ENCODE results near the gene INTS12. TPM values are rescaled to one million over a fixed set of nuclear protein-coding genes. Genes with fewer than 3 reads are reported as not detected.
A peak's percentile ranks its signal among the peaks of the same experiment; 100 is the strongest.

INTS12 gene
- total and polyA plus RNA-seq, 10 of the 15 experiments (the other 5 are each of a cell fraction or from before 2014, with no cell fraction given) = 24.2 to 52.4 (median 37.3) TPM

GRCh38 chr4:105652286-105652888 is 56.1 kb downstream of the INTS12 start:
- ChIA-PET RAD21 (ENCODE audit: unreplicated experiment) (no interaction called here), SMC1A (ENCODE audit: uncharacterized antibody, unreplicated experiment) (interaction anchor here (1.0 to 3.0 kb wide), 3 partner anchors 10 to 131 kb away, joined by 4 to 10 read pairs (median 5); no protein-coding TSS in a partner anchor), POLR2A (no interaction called here), CTCF (interaction anchor here (1.6 kb wide), 1 partner anchor 132 kb away, joined by 5 read pairs; no protein-coding TSS in a partner anchor)
- no TSS peak for BruUV-seq (replicated peaks)
- TF ChIP-seq ATF7 (IDR thresholded peaks at IDR 0.05; ENCODE audit: low read depth) (no peak), TARDBP (IDR thresholded peaks at IDR 0.05; ENCODE audit: borderline replicate concordance) (no peak)
- ATAC-seq (no peak), DNase-seq (ENCODE audit: low read depth, low spot score) (no peak), FAIRE-seq (no peak)
- Histone ChIP-seq H3K4me3 (no peak overlapping the region), H3K79me2 (ENCODE audit: control insufficient read depth, insufficient read depth, low read length) (no peaks in the 10 kb centered on the region), H3K36me3 (ENCODE audit: control insufficient read depth in 2 of 2, insufficient read depth in 2 of 2, low read length in 1 of 2) (no peaks in the 10 kb centered on the region), H3K27ac (ENCODE audit: control insufficient read depth, insufficient read depth) (no peak overlapping the region), H3K4me2 (ENCODE audit: control insufficient read depth, insufficient read depth) (no peak overlapping the region), H3K9ac (ENCODE audit: control insufficient read depth, insufficient read depth, low read length) (no peak overlapping the region), H3K27me3 (replicated peaks in 1 of 2; ENCODE audit: control insufficient read depth in 2 of 2, insufficient read depth in 2 of 2, low read length in 1 of 2) (no peaks in the 10 kb centered on the region), H4K20me1 (ENCODE audit: control insufficient read depth, insufficient read depth) (no peaks in the 10 kb centered on the region), H2AFZ (ENCODE audit: control insufficient read depth, low read depth, low read length) (no peak overlapping the region), H3K4me1 (ENCODE audit: control insufficient read depth, insufficient read depth, low read length) (no peaks in the 10 kb centered on the region), H3K9me3 (replicated peaks; ENCODE audit: control insufficient read depth, insufficient read depth, low read length) (no peaks in the 10 kb centered on the region)
- in situ Hi-C loops (cut with MboI) (no loop called here), intact Hi-C loops (cut with micrococcal nuclease; ENCODE audit: unreplicated experiment) (no loop called here)
- 70% methylated on average over 4 of the region's 4 CpGs for WGBS (ENCODE audit: insufficient coverage, insufficient replicate concordance, low lambda C conversion rate, missing lambda C conversion rate)

- CTCF ChIA-PET = interaction anchor here (0.6 to 1.6 kb wide), 3 partner anchors 12 to 131 kb away, joined by 3 to 5 read pairs (median 3); no protein-coding TSS in a partner anchor
- no peak for ATAC-seq
Observed at GRCh38 chr4:105651884-105652283, 56.6 kb downstream of the INTS12 start.

More at GRCh38 chr4:105651884-105652283, 56.6 kb downstream of the INTS12 start:
- no peak for FAIRE-seq
- Histone ChIP-seq H3K27me3 (replicated peaks in 1 of 2; ENCODE audit: control insufficient read depth in 2 of 2, insufficient read depth in 2 of 2, low read length in 1 of 2) (no peaks in the 10 kb centered on the region), H3K79me2 (ENCODE audit: control insufficient read depth, insufficient read depth, low read length) (no peaks in the 10 kb centered on the region), H3K9me3 (replicated peaks; ENCODE audit: control insufficient read depth, insufficient read depth, low read length) (no peaks in the 10 kb centered on the region), H3K4me2 (ENCODE audit: control insufficient read depth, insufficient read depth) (no peak overlapping the region), H4K20me1 (ENCODE audit: control insufficient read depth, insufficient read depth) (no peaks in the 10 kb centered on the region), H3K9ac (ENCODE audit: control insufficient read depth, insufficient read depth, low read length) (no peak overlapping the region), H3K4me1 (ENCODE audit: control insufficient read depth, insufficient read depth, low read length) (no peaks in the 10 kb centered on the region), H3K27ac (ENCODE audit: control insufficient read depth, insufficient read depth) (no peak overlapping the region), H3K36me3 (ENCODE audit: control insufficient read depth in 2 of 2, insufficient read depth in 2 of 2, low read length in 1 of 2) (no peaks in the 10 kb centered on the region), H2AFZ (ENCODE audit: control insufficient read depth, low read depth, low read length) (no peak overlapping the region), H3K4me3 (no peak overlapping the region)
- BruUV-seq (replicated peaks) = no TSS peak
- POLR2A ChIA-PET = no interaction called here
- intact Hi-C loops (cut with micrococcal nuclease; ENCODE audit: unreplicated experiment) = no loop called here
- SMC1A ChIA-PET (ENCODE audit: uncharacterized antibody, unreplicated experiment) = interaction anchor here (1.0 to 3.0 kb wide), 3 partner anchors 11 to 130 kb away, joined by 4 to 10 read pairs (median 5); no protein-coding TSS in a partner anchor
- DNase-seq (ENCODE audit: low read depth, low spot score) = no peak
- TF ChIP-seq ZBTB4 (CRISPR knock-in tag; IDR thresholded peaks at IDR 0.05) (no peak), SIX5 (IDR thresholded peaks at IDR 0.05; ENCODE audit: low read depth, low read length, severe bottlenecking) (peak; percentile 30)
- RAD21 ChIA-PET (ENCODE audit: unreplicated experiment) = interaction anchor here (1.0 kb wide), 1 partner anchor 49 kb away, joined by 3 read pairs; no protein-coding TSS in a partner anchor
- in situ Hi-C loops (cut with MboI) = no loop called here
